Sigmoid colon (tissue), 7 donors: Measurements from ENCODE around the gene TMEM127. TPM values are rescaled to one million over a fixed set of nuclear protein-coding genes. Genes with fewer than 3 reads are reported as not detected.
A peak's percentile ranks its signal among the peaks of the same experiment; 100 is the strongest.
"Not testable (repeated sequence)": the region's sequence is repeated elsewhere in the genome, so short reads cannot be mapped to it uniquely, and the experiment has no call there.

ENCODE experiments used
- DNase-seq: peaks from one replicate; pipeline ENCODE4 v3.0.0-alpha.2; 2019
- H3K27ac ChIP-seq, 4 donors: fragments of 200-600 bp; sonication (generic); one replicate each; pipeline ENCODE4 v1.5.1; 2016 to 2019; ENCODE audit warnings: mild to moderate bottlenecking in 1 of 4
- H3K27me3 ChIP-seq, 3 donors: fragments of 200-600 bp; sonication (generic); one replicate each; pipeline ENCODE4 v1.5.1; 2019; ENCODE audit warnings: mild to moderate bottlenecking in 1 of 3
- H3K36me3 ChIP-seq, 4 donors: fragments of 200-600 bp; sonication (generic); one replicate each; pipeline ENCODE4 v1.5.1; 2016 to 2019
- H3K4me1 ChIP-seq, 4 donors: fragments of 200-600 bp; sonication (generic); one replicate each; pipeline ENCODE4 v1.5.1; 2017 to 2019
- H3K4me3 ChIP-seq, 4 donors: fragments of 200-600 bp; sonication (generic); one replicate each; pipeline ENCODE4 v1.5.1; 2017 to 2019; ENCODE audit warnings: mild to moderate bottlenecking in 2 of 4, moderate library complexity in 1 of 4
- H3K9me3 ChIP-seq, 4 donors: fragments of 200-600 bp in 3 of 4; sonication (generic) in 3 of 4; one replicate each; pipeline versions ENCODE4 v1.5.1 to v1.6.1; 2013 to 2019
- EP300 ChIP-seq, 4 donors: sonication (generic); formaldehyde crosslinking; IDR thresholded peaks; one replicate each; pipeline ENCODE4 v1.6.1; 2017; ENCODE audit warnings: antibody characterized with exemption in 4 of 4
- POLR2A ChIP-seq, 2 donors: fragments of 450-650 bp; IDR thresholded peaks; one replicate each; pipeline ENCODE4 v1.6.1; 2016; ENCODE audit warnings: antibody characterized with exemption in 2 of 2, mild to moderate bottlenecking in 2 of 2, moderate library complexity in 2 of 2
- POLR2AphosphoS5 ChIP-seq, 4 donors: sonication (generic); formaldehyde crosslinking; IDR thresholded peaks; one replicate each; pipeline ENCODE4 v1.6.1; 2017; ENCODE audit warnings: antibody characterized with exemption in 4 of 4
- WGBS, 2 donors: extraction: QIAGEN DNeasy Blood & Tissue Kit; methylation state at CpG; one replicate each; pipeline ENCODE4 v1.1.7; 2013; 5-methylcytosine and 5-hydroxymethylcytosine counted together
- intact Hi-C: fragments of 100-400 bp; cut with DNase I; formaldehyde crosslinking; loops from one replicate; pipeline ENCODE4 v1.15.1; 2023
- polyA plus RNA-seq, 3 donors: library from polyadenylated mRNA; stranded (reverse); fragments of 200-250 nt; gene quantifications; one replicate each; pipeline ENCODE4 v1.2.3, GENCODE V29; 2013
- total RNA-seq, 4 donors: library from RNA; depleted of rRNA; stranded (reverse); fragments of >200 nt; gene quantifications; one replicate each; pipeline ENCODE4 v1.1.0, GENCODE V29; 2016
- TF ChIP-seq, protein P1 (sequence below), 4 experiments: fragments of 450-650 bp in 3 of 4; fragments of 200-600 bp in 1 of 4; IDR thresholded peaks; one replicate each; pipeline ENCODE4 v1.5.1; 2016 to 2019; ENCODE audit warnings: antibody characterized with exemption in 4 of 4, mild to moderate bottlenecking in 3 of 4, moderate library complexity in 2 of 4
- donor health status: healthy with polysubstance abuse.
- donor health status: Bipolar disorder and iron deficiency.
- donor health status: healthy.

TMEM127 gene
- total and polyA plus RNA-seq, 7 donors = 10.8 to 40.1 (median 27.4) TPM

GRCh38 chr2:96236882-96237281 lies 28.9 kb downstream of the TMEM127 start:
- peaks cover 0 to 14% (median 0%) of the 10 kb centered on the region in 4 donors for H3K36me3 ChIP-seq
- intact Hi-C loops = no loop called here
- TF ChIP-seq, protein P1, sequence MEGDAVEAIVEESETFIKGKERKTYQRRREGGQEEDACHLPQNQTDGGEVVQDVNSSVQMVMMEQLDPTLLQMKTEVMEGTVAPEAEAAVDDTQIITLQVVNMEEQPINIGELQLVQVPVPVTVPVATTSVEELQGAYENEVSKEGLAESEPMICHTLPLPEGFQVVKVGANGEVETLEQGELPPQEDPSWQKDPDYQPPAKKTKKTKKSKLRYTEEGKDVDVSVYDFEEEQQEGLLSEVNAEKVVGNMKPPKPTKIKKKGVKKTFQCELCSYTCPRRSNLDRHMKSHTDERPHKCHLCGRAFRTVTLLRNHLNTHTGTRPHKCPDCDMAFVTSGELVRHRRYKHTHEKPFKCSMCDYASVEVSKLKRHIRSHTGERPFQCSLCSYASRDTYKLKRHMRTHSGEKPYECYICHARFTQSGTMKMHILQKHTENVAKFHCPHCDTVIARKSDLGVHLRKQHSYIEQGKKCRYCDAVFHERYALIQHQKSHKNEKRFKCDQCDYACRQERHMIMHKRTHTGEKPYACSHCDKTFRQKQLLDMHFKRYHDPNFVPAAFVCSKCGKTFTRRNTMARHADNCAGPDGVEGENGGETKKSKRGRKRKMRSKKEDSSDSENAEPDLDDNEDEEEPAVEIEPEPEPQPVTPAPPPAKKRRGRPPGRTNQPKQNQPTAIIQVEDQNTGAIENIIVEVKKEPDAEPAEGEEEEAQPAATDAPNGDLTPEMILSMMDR (IDR thresholded peaks at IDR 0.05) = no peak
- TF ChIP-seq POLR2A (IDR thresholded peaks at IDR 0.05) (no peak), POLR2AphosphoS5 (IDR thresholded peaks at IDR 0.05) (no peak), EP300 (IDR thresholded peaks at IDR 0.05) (no peak)
- 97% methylated on average over 1 of the region's 1 CpG for WGBS, 2 donors
- H3K27me3 ChIP-seq = no peaks in the 10 kb centered on the region
- H3K9me3 ChIP-seq = no peaks in the 10 kb centered on the region
- DNase-seq = peak; percentile 3
- H3K27ac ChIP-seq = no peak overlapping the region
- H3K4me3 ChIP-seq = no peak overlapping the region
- H3K4me1 ChIP-seq = no peaks in the 10 kb centered on the region

- Histone ChIP-seq H3K36me3 (no peaks in the 10 kb centered on the region), H3K9me3 (no peaks in the 10 kb centered on the region), H3K27ac (no peak overlapping the region), H3K27me3 (no peaks in the 10 kb centered on the region), H3K4me3 (no peak overlapping the region), H3K4me1 (no peaks in the 10 kb centered on the region)
- 73 to 96% methylated on average over 4 of the region's 4 CpGs for WGBS, 2 donors
- DNase-seq = peak; percentile 14
- TF ChIP-seq POLR2A (IDR thresholded peaks at IDR 0.05) (no peak), POLR2AphosphoS5 (IDR thresholded peaks at IDR 0.05) (no peak), EP300 (IDR thresholded peaks at IDR 0.05) (no peak)
- TF ChIP-seq, protein P1 (IDR thresholded peaks at IDR 0.05) = no peak
- intact Hi-C loops = no loop called here
These were observed 31.9 kb downstream of the TMEM127 start for GRCh38 chr2:96233880-96234316.

- Histone ChIP-seq H3K9me3 (no peaks in the 10 kb centered on the region), H3K4me3 (no peak overlapping the region), H3K36me3 (no peaks in the 10 kb centered on the region), H3K27me3 (no peaks in the 10 kb centered on the region), H3K4me1 (no peaks in the 10 kb centered on the region), H3K27ac (no peak overlapping the region)
- intact Hi-C loops = no loop called here
- WGBS, 2 donors = 91 to 92% methylated on average over 6 of the region's 6 CpGs
- DNase-seq = no peak
- TF ChIP-seq EP300 (IDR thresholded peaks at IDR 0.05) = no peak
These were observed 32.4 kb downstream of the TMEM127 start for GRCh38 chr2:96233436-96233835.

DNA sequence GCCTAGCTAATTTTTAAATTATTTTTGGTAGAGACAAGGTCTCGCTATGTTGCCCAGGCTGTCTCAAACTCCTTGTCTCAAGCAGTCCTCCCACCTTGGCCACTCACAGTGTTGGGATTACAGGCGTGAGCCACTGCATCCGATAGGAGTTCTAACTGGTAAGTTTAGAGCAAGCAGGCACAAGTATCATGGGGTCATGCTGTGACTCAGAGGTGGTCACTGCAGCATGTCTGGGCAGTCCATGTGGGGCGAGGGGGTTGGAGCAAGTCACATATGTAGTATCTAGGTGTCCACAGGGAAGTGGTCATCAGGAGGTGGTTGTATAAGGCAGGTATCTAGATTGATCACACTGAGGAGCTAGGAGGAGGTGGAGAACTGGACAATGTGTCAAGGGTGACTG lies 34.5 kb downstream of the TMEM127 start:
- H3K27me3 ChIP-seq = no peaks in the 10 kb centered on the region
- H3K4me3 ChIP-seq = no peak overlapping the region
- H3K36me3 ChIP-seq = no peaks in the 10 kb centered on the region
- no peaks in the 10 kb centered on the region for H3K4me1 ChIP-seq
- intact Hi-C loops = no loop called here
- no peaks in the 10 kb centered on the region for H3K9me3 ChIP-seq
- TF ChIP-seq EP300 (IDR thresholded peaks at IDR 0.05) = no peak
- TF ChIP-seq, protein P1 (IDR thresholded peaks at IDR 0.05) = no peak
- TF ChIP-seq POLR2AphosphoS5 (IDR thresholded peaks at IDR 0.05) = no peak
- no peak for TF ChIP-seq POLR2A (IDR thresholded peaks at IDR 0.05)
- no peak overlapping the region for H3K27ac ChIP-seq
- DNase-seq = no peak
- WGBS, 2 donors = 94 to 96% methylated on average over 4 of the region's 4 CpGs

- Histone ChIP-seq H3K4me1 (no peaks in the 10 kb centered on the region), H3K27me3 (no peaks in the 10 kb centered on the region), H3K27ac (no peak overlapping the region), H3K4me3 (no peak overlapping the region), H3K36me3 (no peaks in the 10 kb centered on the region), H3K9me3 (no peaks in the 10 kb centered on the region)
- DNase-seq = no peak
- intact Hi-C loops = no loop called here
- no peak for TF ChIP-seq POLR2A (IDR thresholded peaks at IDR 0.05)
- TF ChIP-seq, protein P1 (IDR thresholded peaks at IDR 0.05) = no peak
- TF ChIP-seq POLR2AphosphoS5 (IDR thresholded peaks at IDR 0.05) = no peak
- TF ChIP-seq EP300 (IDR thresholded peaks at IDR 0.05) = no peak
- 44 to 60% methylated on average over 3 of the region's 3 CpGs for WGBS, 2 donors
These were observed 40.7 kb downstream of the TMEM127 start for GRCh38 chr2:96225016-96225533.

- not testable (repeated sequence) for H3K9me3 ChIP-seq
These were observed 44.7 kb downstream of the TMEM127 start for GRCh38 chr2:96221106-96221505.

GRCh38 chr2:96219959-96220358 lies 45.8 kb downstream of the TMEM127 start:
- intact Hi-C loops, H3K4me1 ChIP-seq, DNase-seq, H3K27ac ChIP-seq, H3K9me3 ChIP-seq, H3K4me3 ChIP-seq, H3K27me3 ChIP-seq, H3K36me3 ChIP-seq: not testable (repeated sequence)
- WGBS, 2 donors = 95 to 97% methylated on average over 4 of the region's 4 CpGs

More at GRCh38 chr2:96221106-96221505, 44.7 kb downstream of the TMEM127 start:
- H3K27ac ChIP-seq, H3K4me3 ChIP-seq, H3K36me3 ChIP-seq, H3K4me1 ChIP-seq, intact Hi-C loops, DNase-seq, H3K27me3 ChIP-seq: not testable (repeated sequence)
- 86 to 89% methylated on average over 1 of the region's 1 CpG for WGBS, 2 donors
